Measurements from ENCODE around the gene FUT3.
"Not testable (repeated sequence)": the region's sequence is repeated elsewhere in the genome, so short reads cannot be mapped to it uniquely, and the experiment has no call there.

Gene FUT3

GRCh38 chr19:5851302-5851701 is at the start of gene FUT3:
Gene FUT3, minus strand, starts transcription at chr19:5851449.
- no peak for DNase-seq

- DNase-seq: no peak
Observed at GRCh38 chr19:5900976-5901375, 49.7 kb upstream of the FUT3 start.

- DNase-seq: no peak
Observed at GRCh38 chr19:5899728-5900526, 48.7 kb upstream of the FUT3 start.

- DNase-seq: no peak
Observed at GRCh38 chr19:5897189-5897969, 46.1 kb upstream of the FUT3 start.

- no peak for DNase-seq
Observed at GRCh38 chr19:5896365-5897076, 45.3 kb upstream of the FUT3 start.

GRCh38 chr19:5895890-5896289 is 44.6 kb upstream of the FUT3 start:
- no peak for DNase-seq

- no peak for DNase-seq
Observed at GRCh38 chr19:5895409-5895808, 44.2 kb upstream of the FUT3 start.

- no peak for DNase-seq
Observed at GRCh38 chr19:5894704-5895349, 43.6 kb upstream of the FUT3 start.

GRCh38 chr19:5893907-5894703 is 42.9 kb upstream of the FUT3 start:
- no peak for DNase-seq

GRCh38 chr19:5893296-5893903 is 42.2 kb upstream of the FUT3 start:
- DNase-seq: no peak

GRCh38 chr19:5892772-5893275 is 41.6 kb upstream of the FUT3 start:
- no peak for DNase-seq

- peak; percentile 45 for DNase-seq
Observed at GRCh38 chr19:5891938-5892771, 40.9 kb upstream of the FUT3 start.

- DNase-seq: no peak
Observed at GRCh38 chr19:5891572-5891937, 40.3 kb upstream of the FUT3 start.

GRCh38 chr19:5890099-5890498 is 38.9 kb upstream of the FUT3 start:
- no peak for DNase-seq

- no peak for DNase-seq
Observed at GRCh38 chr19:5889288-5889971, 38.2 kb upstream of the FUT3 start.

- not testable (repeated sequence) for DNase-seq
Observed at GRCh38 chr19:5884065-5884811, 33.0 kb upstream of the FUT3 start.

GRCh38 chr19:5883157-5883873 is 32.1 kb upstream of the FUT3 start:
- DNase-seq: not testable (repeated sequence)

GRCh38 chr19:5882421-5882968 is 31.2 kb upstream of the FUT3 start:
- no peak for DNase-seq
